ENCODE results near the gene MYORG. TPM values are rescaled to one million over a fixed set of nuclear protein-coding genes. Genes with fewer than 3 reads are reported as not detected.

The MYORG gene
- total RNA-seq, 2 donors from 2014 or later: 3.4 to 9.0 TPM

DNA sequence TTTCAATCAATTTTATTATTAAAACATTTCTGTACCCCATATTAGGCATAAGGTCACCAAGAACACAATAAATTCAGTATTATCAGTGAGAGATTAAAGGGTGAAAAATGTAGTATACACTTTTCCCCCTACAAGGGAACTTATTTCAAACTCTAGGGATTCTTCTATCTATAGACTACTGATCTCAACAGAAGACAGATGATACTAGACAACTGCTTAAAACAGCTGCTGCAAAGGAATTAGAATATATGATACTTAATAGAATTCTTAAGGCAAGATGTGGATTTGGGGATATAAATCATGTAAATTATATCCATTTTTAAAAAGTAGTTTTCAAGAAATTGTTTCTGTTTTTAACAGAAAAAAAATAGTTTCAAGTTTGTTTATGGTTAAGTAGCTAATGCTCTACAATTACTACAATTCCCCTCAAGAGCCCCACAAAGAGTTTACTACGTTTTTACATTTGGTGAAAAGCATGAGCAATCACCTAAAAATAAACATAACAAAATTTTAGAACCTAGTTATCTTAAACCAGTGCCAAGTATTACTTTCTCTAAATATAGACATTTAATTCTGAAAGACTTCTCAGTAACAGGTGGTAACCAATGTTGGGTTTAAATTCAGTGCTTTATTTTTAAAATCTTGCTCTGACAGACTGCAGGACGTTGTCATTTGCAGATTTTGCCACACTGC, 53.7 kb downstream of the MYORG start:
- Histone ChIP-seq H3K36me3 (no peaks in the 10 kb centered on the region), H3K4me1 (replicated peaks) (no peaks in the 10 kb centered on the region), H3K4me3 (no peak overlapping the region), H3K27me3 (replicated peaks; ENCODE audit: insufficient read depth) (no peaks in the 10 kb centered on the region), H3K27ac (no peak overlapping the region), H3K9me3 (no peaks in the 10 kb centered on the region)
- intact Hi-C loops (cut with DNase I): no loop called here
- TF ChIP-seq POLR2AphosphoS5 (IDR thresholded peaks at IDR 0.05) (no peak), POLR2A (IDR thresholded peaks at IDR 0.05) (no peak)
- TF ChIP-seq, protein P1, sequence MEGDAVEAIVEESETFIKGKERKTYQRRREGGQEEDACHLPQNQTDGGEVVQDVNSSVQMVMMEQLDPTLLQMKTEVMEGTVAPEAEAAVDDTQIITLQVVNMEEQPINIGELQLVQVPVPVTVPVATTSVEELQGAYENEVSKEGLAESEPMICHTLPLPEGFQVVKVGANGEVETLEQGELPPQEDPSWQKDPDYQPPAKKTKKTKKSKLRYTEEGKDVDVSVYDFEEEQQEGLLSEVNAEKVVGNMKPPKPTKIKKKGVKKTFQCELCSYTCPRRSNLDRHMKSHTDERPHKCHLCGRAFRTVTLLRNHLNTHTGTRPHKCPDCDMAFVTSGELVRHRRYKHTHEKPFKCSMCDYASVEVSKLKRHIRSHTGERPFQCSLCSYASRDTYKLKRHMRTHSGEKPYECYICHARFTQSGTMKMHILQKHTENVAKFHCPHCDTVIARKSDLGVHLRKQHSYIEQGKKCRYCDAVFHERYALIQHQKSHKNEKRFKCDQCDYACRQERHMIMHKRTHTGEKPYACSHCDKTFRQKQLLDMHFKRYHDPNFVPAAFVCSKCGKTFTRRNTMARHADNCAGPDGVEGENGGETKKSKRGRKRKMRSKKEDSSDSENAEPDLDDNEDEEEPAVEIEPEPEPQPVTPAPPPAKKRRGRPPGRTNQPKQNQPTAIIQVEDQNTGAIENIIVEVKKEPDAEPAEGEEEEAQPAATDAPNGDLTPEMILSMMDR (IDR thresholded peaks at IDR 0.05): no peak
- 68% methylated on average over 2 of the region's 2 CpGs for WGBS
- no peak for DNase-seq (ENCODE audit: low spot score)

DNA sequence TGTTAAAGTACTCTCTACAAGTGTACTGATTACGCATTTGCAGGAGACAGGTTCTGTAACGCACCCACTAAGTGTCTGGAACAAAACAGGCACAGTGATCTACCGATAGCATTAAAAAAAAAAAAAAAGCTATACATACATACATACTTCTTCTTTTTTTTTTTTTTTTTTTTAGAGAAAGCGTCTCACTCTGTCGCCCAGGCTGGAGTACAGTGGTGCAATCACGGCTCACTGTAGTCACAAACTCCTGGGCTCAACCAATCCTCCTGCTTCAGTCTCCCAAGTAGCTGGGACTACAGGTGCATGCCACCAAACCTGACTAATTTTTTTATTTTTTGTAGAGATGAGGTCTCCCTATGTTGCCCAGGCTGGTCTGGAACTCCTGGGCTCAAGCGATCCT, 55.2 kb downstream of the MYORG start:
- no peak overlapping the region for H3K27ac ChIP-seq
- WGBS: 94% methylated on average over 7 of the region's 7 CpGs
- intact Hi-C loops (cut with DNase I): no loop called here
- H3K4me1 ChIP-seq (replicated peaks): no peaks in the 10 kb centered on the region
- H3K9me3 ChIP-seq: no peaks in the 10 kb centered on the region
- TF ChIP-seq POLR2AphosphoS5 (IDR thresholded peaks at IDR 0.05): no peak
- H3K36me3 ChIP-seq: no peaks in the 10 kb centered on the region
- no peak for DNase-seq (ENCODE audit: low spot score)
- H3K27me3 ChIP-seq (replicated peaks; ENCODE audit: insufficient read depth): no peaks in the 10 kb centered on the region
- H3K4me3 ChIP-seq: no peak overlapping the region

DNA sequence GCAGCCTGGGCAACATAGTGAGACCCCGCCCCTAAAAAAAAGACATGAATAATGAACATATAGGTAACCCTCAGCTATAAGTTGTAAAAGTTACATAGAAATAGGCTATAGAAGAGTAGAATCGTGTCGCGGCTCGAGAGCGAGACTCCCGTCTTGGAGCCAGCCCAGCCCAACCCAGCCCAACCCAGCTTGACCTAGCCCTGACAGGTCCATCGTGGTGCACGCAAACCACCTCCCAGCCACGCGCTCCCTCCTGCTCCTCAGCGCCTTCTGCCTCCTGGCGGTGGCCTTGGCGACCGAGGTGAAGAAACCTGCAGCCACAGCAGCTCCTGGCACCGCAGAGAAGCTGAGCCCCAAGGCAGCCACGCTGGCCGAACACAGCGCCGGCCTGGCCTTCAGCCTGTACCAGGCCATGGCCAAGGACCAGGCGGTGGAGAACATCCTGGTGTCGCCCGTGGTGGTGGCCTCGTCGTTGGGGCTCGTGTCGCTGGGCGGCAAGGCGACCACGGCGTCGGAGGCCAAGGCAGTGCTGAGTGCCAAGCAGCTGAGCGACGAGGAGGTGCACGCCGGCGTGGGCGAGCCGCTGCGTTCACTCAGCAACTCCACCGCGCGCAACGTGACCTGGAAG, 58.4 kb downstream of the MYORG start:
- TF ChIP-seq POLR2A (IDR thresholded peaks at IDR 0.05): no peak
- no peak for TF ChIP-seq POLR2AphosphoS5 (IDR thresholded peaks at IDR 0.05)
- TF ChIP-seq, protein P1 (IDR thresholded peaks at IDR 0.05): no peak
- DNase-seq (ENCODE audit: low spot score): no peak
- no peaks in the 10 kb centered on the region for H3K4me1 ChIP-seq (replicated peaks)
- WGBS: 96% methylated on average over 44 of the region's 44 CpGs
- no peak overlapping the region for H3K27ac ChIP-seq
- no peaks in the 10 kb centered on the region for H3K9me3 ChIP-seq
- no peaks in the 10 kb centered on the region for H3K36me3 ChIP-seq
- H3K27me3 ChIP-seq (replicated peaks; ENCODE audit: insufficient read depth): no peaks in the 10 kb centered on the region
- intact Hi-C loops (cut with DNase I): no loop called here
- no peak overlapping the region for H3K4me3 ChIP-seq

DNA sequence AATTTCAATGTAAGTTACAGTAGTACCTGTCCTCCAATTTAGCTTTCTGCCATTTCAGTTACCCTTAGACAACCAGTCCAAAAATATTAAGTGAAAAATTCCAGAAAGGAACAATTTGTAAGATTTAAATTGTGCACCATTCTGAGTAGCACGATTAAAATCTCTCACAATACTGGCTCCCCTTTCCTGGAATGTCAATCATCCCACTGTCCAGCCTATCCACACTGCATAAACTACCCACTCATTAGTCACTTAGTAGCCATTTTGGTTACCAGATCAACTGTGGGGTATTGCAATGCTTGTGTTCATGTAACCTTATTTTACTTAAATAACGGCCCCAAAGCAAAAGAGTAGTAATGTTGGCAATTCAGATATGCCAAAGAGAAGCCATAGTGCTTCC, 59.3 kb downstream of the MYORG start:
- Histone ChIP-seq H3K9me3 (no peaks in the 10 kb centered on the region), H3K27me3 (replicated peaks; ENCODE audit: insufficient read depth) (no peaks in the 10 kb centered on the region), H3K4me1 (replicated peaks) (no peaks in the 10 kb centered on the region), H3K27ac (no peak overlapping the region), H3K4me3 (no peak overlapping the region), H3K36me3 (no peaks in the 10 kb centered on the region)
- WGBS: 82% methylated on average over 2 of the region's 2 CpGs
- DNase-seq (ENCODE audit: low spot score): no peak
- intact Hi-C loops (cut with DNase I): no loop called here
- TF ChIP-seq, protein P1 (IDR thresholded peaks at IDR 0.05): no peak
- TF ChIP-seq POLR2A (IDR thresholded peaks at IDR 0.05) (no peak), POLR2AphosphoS5 (IDR thresholded peaks at IDR 0.05) (no peak)

Small RNA genes lying within 50 kb of the gene (small RNA-seq; reads per million reads assigned to genes)
- gene RF00019: 0 reads per million in 2 donors

Other genes starting within 250 kb of the MYORG start
- gene UBAP1, start 197.9 kb downstream of the MYORG start, total RNA-seq: 10 to 100 TPM; 38.3 to 72.2 TPM
- gene KIF24, start 47.6 kb downstream of the MYORG start, total RNA-seq: 1 to 10 TPM; 1.7 to 7.3 TPM
- 10 to 100 TPM; 18.0 to 45.8 TPM for gene NUDT2, start 47.3 kb downstream of the MYORG start, total RNA-seq
- 10 to 100 TPM; 14.4 to 16.5 TPM for gene FAM219A, start 81.7 kb upstream of the MYORG start, total RNA-seq
- 1 to 10 TPM in 1 of 2 donors, not detected in 1; 5.6 TPM for gene DNAI1, start 81.9 kb upstream of the MYORG start, total RNA-seq
- 10 to 100 TPM; 20.9 to 28.2 TPM for gene ENHO, start 146.1 kb upstream of the MYORG start, total RNA-seq
- 10 to 100 TPM in 1 of 2 donors, 1 to 10 TPM in 1; 2.7 to 13.3 TPM for gene CNTFR, start 212.8 kb upstream of the MYORG start, total RNA-seq
- 10 to 100 TPM; 52.1 to 53.2 TPM for gene RPP25L, start 235.2 kb upstream of the MYORG start, total RNA-seq
- gene DCTN3, start 243.6 kb upstream of the MYORG start, total RNA-seq: 100 to 1,000 TPM in 1 of 2 donors, 10 to 100 TPM in 1; 73.8 to 112 TPM

Measured in prostate gland (tissue), 2 donors.